GM12878 (cell line): ENCODE data around the gene GPT2. TPM values are rescaled to one million over a fixed set of nuclear protein-coding genes. Genes with fewer than 3 reads are reported as not detected.

Experiments used
- ATAC-seq: fragments of 200-7000 bp; cut with Tn5 transposase; 3 replicates; pipeline ENCODE4 v1.9.1; 2020; ENCODE audit warnings: mild to moderate bottlenecking, moderate library complexity
- BruUV-seq: library from RNA; stranded (reverse); fragments of 400-500 nt; replicated peaks from 2 replicates; lab custom pipeline; 2021; lab: Mats Ljungman, UMichigan
- CTCF ChIA-PET: fragments of 300-600 bp; sonication (Branson Sonifier 250); formaldehyde crosslinking; extraction: SDS; loops from one replicate; lab custom pipeline; 2021; ENCODE audit warnings: inconsistent platforms; lab: Yijun Ruan, JAX
- POLR2A ChIA-PET: fragments of 350-600 bp; formaldehyde crosslinking; extraction: SDS; loops from one replicate; lab custom pipeline; 2021; ENCODE audit warnings: inconsistent platforms; lab: Charles Lee
- RAD21 ChIA-PET: fragments of 300-600 bp; sonication (Branson Sonifier 250); formaldehyde crosslinking; loops from one replicate; lab custom pipeline; 2023; ENCODE audit warnings: antibody characterized with exemption; ENCODE audit not compliant: unreplicated experiment; lab: Charles Lee
- SMC1A ChIA-PET: fragments of 300-600 bp; sonication (Branson Sonifier 250); formaldehyde crosslinking; loops from one replicate; lab custom pipeline; 2023; ENCODE audit not compliant: unreplicated experiment, uncharacterized antibody; lab: Charles Lee
- DNase-seq: peaks from one replicate; pipeline ENCODE4 v3.0.0-alpha.2; 2011; ENCODE audit warnings: low read depth, low spot score
- FAIRE-seq: peaks from 3 replicates; lab custom pipeline; 2011; peaks lifted over from hg19 to GRCh38; lab: Jason Lieb, UNC
- H2AFZ ChIP-seq: 2 replicates; pipeline ENCODE4 v1.6.0; 2011; ENCODE audit warnings: low read depth, low read length, control low read depth; ENCODE audit not compliant: control insufficient read depth
- H3K27ac ChIP-seq: 2 replicates; pipeline ENCODE4 v1.5.1; 2011; ENCODE audit warnings: control low read depth; ENCODE audit not compliant: control insufficient read depth, insufficient read depth
- H3K27me3 ChIP-seq, 2 experiments: replicated peaks in 1 of 2; 2 replicates each; pipeline versions ENCODE4 v1.6.0 to v1.6.1; 2011; ENCODE audit warnings: low read length in 1 of 2; ENCODE audit not compliant: control insufficient read depth in 2 of 2, insufficient read depth in 2 of 2
- H3K36me3 ChIP-seq, 2 experiments: 2 replicates each; pipeline ENCODE4 v1.5.1; 2011; ENCODE audit warnings: low read length in 1 of 2; ENCODE audit not compliant: control insufficient read depth in 2 of 2, insufficient read depth in 2 of 2
- H3K4me1 ChIP-seq: 2 replicates; pipeline ENCODE4 v1.6.1; 2011; ENCODE audit warnings: mild to moderate bottlenecking, low read length, moderate library complexity, mixed read lengths; ENCODE audit not compliant: control insufficient read depth, insufficient read depth
- H3K4me2 ChIP-seq: 2 replicates; pipeline ENCODE4 v1.6.0; 2011; ENCODE audit warnings: control low read depth; ENCODE audit not compliant: control insufficient read depth, insufficient read depth
- H3K4me3 ChIP-seq: fragments of 200-600 bp; sonication (generic); 2 replicates; pipeline ENCODE4 v1.5.1; 2016
- H3K79me2 ChIP-seq: 2 replicates; pipeline ENCODE4 v1.6.0; 2011; ENCODE audit warnings: low read length; ENCODE audit not compliant: control insufficient read depth, insufficient read depth
- H3K9ac ChIP-seq: 2 replicates; pipeline ENCODE4 v1.8.0; 2011; ENCODE audit warnings: low read length, control low read depth, mixed read lengths; ENCODE audit not compliant: control insufficient read depth, insufficient read depth
- H3K9me3 ChIP-seq: replicated peaks from 3 replicates; pipeline ENCODE4 v1.5.1; 2011; ENCODE audit warnings: mild to moderate bottlenecking, low read length; ENCODE audit not compliant: control insufficient read depth, insufficient read depth
- H4K20me1 ChIP-seq: 2 replicates; pipeline ENCODE4 v1.6.0; 2011; ENCODE audit not compliant: control insufficient read depth, insufficient read depth
- HCFC1 ChIP-seq: fragments of 150-350 bp; IDR thresholded peaks from 2 replicates; pipeline ENCODE4 v1.6.1; 2014; ENCODE audit warnings: low read length
- IKZF1 ChIP-seq: fragments of 450-650 bp; conservative IDR thresholded peaks from 2 replicates; pipeline ENCODE4 v1.6.1; 2017; ENCODE audit warnings: antibody characterized with exemption, mild to moderate bottlenecking
- NFXL1 ChIP-seq: fragments of 450-650 bp; IDR thresholded peaks from 2 replicates; pipeline ENCODE4 v1.6.1; 2017; ENCODE audit warnings: antibody characterized with exemption, mild to moderate bottlenecking, borderline replicate concordance
- NR2C2 ChIP-seq: IDR thresholded peaks from 2 replicates; pipeline ENCODE4 v1.6.1; 2011; ENCODE audit warnings: borderline replicate concordance, low read depth; ENCODE audit not compliant: control insufficient read depth, insufficient read length
- POLR2AphosphoS5 ChIP-seq: IDR thresholded peaks from 2 replicates; pipeline ENCODE4 v1.6.1; 2011; ENCODE audit warnings: mild to moderate bottlenecking, low read length, inconsistent platforms
- RBBP5 ChIP-seq: fragments of 200-600 bp; sonication (generic); conservative IDR thresholded peaks from 2 replicates; pipeline ENCODE4 v1.6.1; 2016
- RCOR1 ChIP-seq: conservative IDR thresholded peaks from 2 replicates; pipeline ENCODE4 v1.6.1; 2012; ENCODE audit warnings: low read depth, low read length, improper control_type of control experiment
- SREBF2 ChIP-seq: IDR thresholded peaks from 2 replicates; pipeline ENCODE4 v1.6.1; 2012; ENCODE audit warnings: mild to moderate bottlenecking, low read length
- WRNIP1 ChIP-seq: IDR thresholded peaks from 2 replicates; pipeline ENCODE4 v1.6.1; 2011; ENCODE audit warnings: low read depth, low read length, improper control_type of control experiment, borderline replicate concordance
- ZBED1 ChIP-seq: IDR thresholded peaks from 2 replicates; pipeline ENCODE4 v1.6.1; 2016; ENCODE audit warnings: borderline replicate concordance
- ZZZ3 ChIP-seq: IDR thresholded peaks from 2 replicates; pipeline ENCODE4 v1.6.1; 2011; ENCODE audit warnings: low read depth; ENCODE audit not compliant: control insufficient read depth, insufficient read length
- WGBS: methylation state at CpG from one replicate; pipeline ENCODE4 v1.1.6; 2016; ENCODE audit warnings: low lambda C conversion rate; ENCODE audit not compliant: insufficient replicate concordance, insufficient coverage; ENCODE audit errors: missing lambda C conversion rate; 5-methylcytosine and 5-hydroxymethylcytosine counted together
- in situ Hi-C: fragments of 300-500 bp; cut with MboI; formaldehyde crosslinking; loops from 9 replicates; pipeline ENCODE4 v1.14.3; 2018; ENCODE audit warnings: mixed read lengths
- intact Hi-C: fragments of 100-400 bp; cut with micrococcal nuclease; formaldehyde crosslinking; loops from one replicate; pipeline ENCODE4 v1.14.2; 2022; ENCODE audit not compliant: unreplicated experiment
- polyA plus RNA-seq, 11 experiments: library from polyadenylated mRNA; depleted of rRNA in 4 of 11; unstranded in 6 of 11; stranded (reverse) in 5 of 11; fragments of >200 nt; fragmentation: Nextera tagmentation in 4 of 11; fragmentation: Illumina TruSeq in 1 of 11; extraction: Ambion mirVana in 4 of 11; extraction: Trizol in 1 of 11; gene quantifications; 1 replicate in 1 of 11; 2 replicates in 10 of 11; pipeline versions ENCODE4 v1.2.1 to v1.2.3, GENCODE V29; 2011 to 2016; ENCODE audit warnings: inconsistent platforms in 2 of 11, missing spikeins in 2 of 11, low read depth in 1 of 11
- total RNA-seq, 4 experiments: library from RNA; depleted of rRNA in 3 of 4; stranded (reverse); fragments of >200 nt in 3 of 4; fragmentation: Illumina TruSeq in 1 of 4; extraction: Trizol in 1 of 4; gene quantifications; 2 replicates each; pipeline versions ENCODE4 v1.2.1 to v1.2.3, GENCODE V29; 2013 to 2021
- TF ChIP-seq, protein P1 (sequence below): IDR thresholded peaks from 2 replicates; pipeline ENCODE4 v1.6.1; 2011; ENCODE audit warnings: mild to moderate bottlenecking, low read depth, low read length, moderate library complexity; ENCODE audit not compliant: insufficient replicate concordance
- TF ChIP-seq, protein P2 (sequence below): fragments of 450-650 bp; IDR thresholded peaks from 2 replicates; pipeline ENCODE4 v1.6.1; 2016; ENCODE audit warnings: mild to moderate bottlenecking
- TF ChIP-seq, protein P3 (sequence below): fragments of 450-650 bp; IDR thresholded peaks from 2 replicates; pipeline ENCODE4 v1.6.1; 2017; ENCODE audit warnings: mild to moderate bottlenecking, moderate library complexity
- TF ChIP-seq, protein P4 (sequence below): IDR thresholded peaks from 2 replicates; pipeline ENCODE4 v1.6.1; 2012; ENCODE audit warnings: low read length, inconsistent platforms

GPT2 gene
- total and polyA plus RNA-seq, 10 of the 15 experiments (the other 5 are each of a cell fraction or from before 2014, with no cell fraction given): 0.45 to 9.9 (median 4.3) TPM

DNA sequence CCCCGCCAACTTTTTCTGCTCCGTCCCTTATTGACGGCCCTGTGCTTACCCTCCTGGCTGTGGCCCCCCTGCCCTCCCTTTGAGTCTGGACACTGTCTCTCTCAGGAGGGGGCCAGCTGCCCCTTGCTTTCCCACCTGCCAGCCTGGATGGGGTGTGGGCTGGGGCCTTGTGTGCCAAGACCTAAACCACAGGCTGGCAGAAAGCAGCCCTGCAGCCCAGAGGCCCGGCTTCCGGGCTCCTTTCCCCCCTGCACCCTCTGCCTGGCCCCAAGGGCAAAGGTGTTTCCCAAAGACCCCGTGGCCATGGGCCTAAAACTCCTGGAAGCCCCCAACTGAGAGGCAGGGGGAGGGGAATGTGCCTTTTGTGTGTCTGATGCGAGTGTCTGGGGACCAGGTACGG, 17.5 kb downstream of the GPT2 start (continued):
- TF ChIP-seq, protein P1, sequence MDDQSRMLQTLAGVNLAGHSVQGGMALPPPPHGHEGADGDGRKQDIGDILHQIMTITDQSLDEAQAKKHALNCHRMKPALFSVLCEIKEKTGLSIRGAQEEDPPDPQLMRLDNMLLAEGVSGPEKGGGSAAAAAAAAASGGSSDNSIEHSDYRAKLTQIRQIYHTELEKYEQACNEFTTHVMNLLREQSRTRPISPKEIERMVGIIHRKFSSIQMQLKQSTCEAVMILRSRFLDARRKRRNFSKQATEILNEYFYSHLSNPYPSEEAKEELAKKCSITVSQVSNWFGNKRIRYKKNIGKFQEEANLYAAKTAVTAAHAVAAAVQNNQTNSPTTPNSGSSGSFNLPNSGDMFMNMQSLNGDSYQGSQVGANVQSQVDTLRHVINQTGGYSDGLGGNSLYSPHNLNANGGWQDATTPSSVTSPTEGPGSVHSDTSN: no peak
- TF ChIP-seq ZBED1: no peak

DNA sequence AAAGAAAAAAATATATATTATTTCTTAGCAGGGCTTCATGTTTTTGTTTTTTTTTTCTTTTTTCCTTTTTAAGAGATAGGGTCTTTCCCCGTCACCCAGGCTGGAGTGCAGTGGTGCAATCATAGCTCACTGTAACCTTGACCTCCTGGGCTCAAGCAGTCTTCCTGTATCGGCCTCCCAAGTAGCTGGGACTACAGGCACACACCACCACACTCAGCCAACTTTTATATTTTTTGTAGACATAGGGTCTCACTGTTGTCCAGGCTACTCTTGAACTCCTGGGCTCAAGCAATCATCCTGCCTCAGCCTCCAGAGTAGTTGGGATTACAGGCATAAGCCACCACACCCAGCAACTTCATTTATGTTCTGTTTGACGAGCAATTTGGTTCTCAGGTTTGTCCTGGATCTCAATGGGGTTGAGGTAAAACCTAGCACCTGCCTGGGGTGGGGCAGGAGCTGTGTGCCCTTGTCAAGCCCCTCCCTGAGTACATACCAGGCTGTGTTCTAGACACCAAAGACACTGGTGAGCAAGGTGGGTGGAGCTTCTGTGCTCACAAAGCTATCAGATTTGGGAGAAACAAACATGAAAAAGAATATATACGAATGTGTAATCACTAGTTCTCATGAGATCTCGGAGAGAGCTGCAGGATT, 19.2 kb downstream of the GPT2 start:
- no peaks in the 10 kb centered on the region for H4K20me1 ChIP-seq
- FAIRE-seq: no peak
- SMC1A ChIA-PET: interaction anchor here (2.0 kb wide), 1 partner anchor 49 kb away, joined by 6 read pairs; no protein-coding TSS in a partner anchor
- DNase-seq: no peak
- no peak overlapping the region for H3K9ac ChIP-seq
- no peaks in the 10 kb centered on the region for H3K79me2 ChIP-seq
- 83% methylated on average over 5 of the region's 5 CpGs for WGBS
- H2AFZ ChIP-seq: no peak overlapping the region
- POLR2A ChIA-PET: interaction anchor here (0.7 to 0.9 kb wide), 2 partner anchors 21 to 49 kb away, joined by 3 read pairs; no protein-coding TSS in a partner anchor
- intact Hi-C loops: no loop called here
- no peaks in the 10 kb centered on the region for H3K4me1 ChIP-seq
- no peaks in the 10 kb centered on the region; a peak in 1 of 4 replicates for H3K36me3 ChIP-seq
- no peak overlapping the region for H3K27ac ChIP-seq
- no TSS peak for BruUV-seq
- H3K4me2 ChIP-seq: no peak overlapping the region
- H3K27me3 ChIP-seq: no peaks in the 10 kb centered on the region
- no peak overlapping the region for H3K4me3 ChIP-seq
- RAD21 ChIA-PET: interaction anchor here (1.2 kb wide), 1 partner anchor 230 kb away, joined by 5 read pairs; no protein-coding TSS in a partner anchor
- CTCF ChIA-PET: interaction anchor here (1.2 to 12.5 kb wide), 3 partner anchors 9 to 51 kb away, joined by 3 to 217 read pairs (median 4); no protein-coding TSS in a partner anchor
- TF ChIP-seq WRNIP1 (no peak), ZZZ3 (no peak), RBBP5 (no peak), NFXL1 (no peak), NR2C2 (no peak), RCOR1 (no peak), SREBF2 (no peak), HCFC1 (no peak), IKZF1 (no peak), POLR2AphosphoS5 (no peak)
- TF ChIP-seq, protein P2, sequence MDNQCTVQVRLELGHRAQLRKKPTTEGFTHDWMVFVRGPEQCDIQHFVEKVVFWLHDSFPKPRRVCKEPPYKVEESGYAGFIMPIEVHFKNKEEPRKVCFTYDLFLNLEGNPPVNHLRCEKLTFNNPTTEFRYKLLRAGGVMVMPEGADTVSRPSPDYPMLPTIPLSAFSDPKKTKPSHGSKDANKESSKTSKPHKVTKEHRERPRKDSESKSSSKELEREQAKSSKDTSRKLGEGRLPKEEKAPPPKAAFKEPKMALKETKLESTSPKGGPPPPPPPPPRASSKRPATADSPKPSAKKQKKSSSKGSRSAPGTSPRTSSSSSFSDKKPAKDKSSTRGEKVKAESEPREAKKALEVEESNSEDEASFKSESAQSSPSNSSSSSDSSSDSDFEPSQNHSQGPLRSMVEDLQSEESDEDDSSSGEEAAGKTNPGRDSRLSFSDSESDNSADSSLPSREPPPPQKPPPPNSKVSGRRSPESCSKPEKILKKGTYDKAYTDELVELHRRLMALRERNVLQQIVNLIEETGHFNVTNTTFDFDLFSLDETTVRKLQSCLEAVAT: no peak
- TF ChIP-seq, protein P3, sequence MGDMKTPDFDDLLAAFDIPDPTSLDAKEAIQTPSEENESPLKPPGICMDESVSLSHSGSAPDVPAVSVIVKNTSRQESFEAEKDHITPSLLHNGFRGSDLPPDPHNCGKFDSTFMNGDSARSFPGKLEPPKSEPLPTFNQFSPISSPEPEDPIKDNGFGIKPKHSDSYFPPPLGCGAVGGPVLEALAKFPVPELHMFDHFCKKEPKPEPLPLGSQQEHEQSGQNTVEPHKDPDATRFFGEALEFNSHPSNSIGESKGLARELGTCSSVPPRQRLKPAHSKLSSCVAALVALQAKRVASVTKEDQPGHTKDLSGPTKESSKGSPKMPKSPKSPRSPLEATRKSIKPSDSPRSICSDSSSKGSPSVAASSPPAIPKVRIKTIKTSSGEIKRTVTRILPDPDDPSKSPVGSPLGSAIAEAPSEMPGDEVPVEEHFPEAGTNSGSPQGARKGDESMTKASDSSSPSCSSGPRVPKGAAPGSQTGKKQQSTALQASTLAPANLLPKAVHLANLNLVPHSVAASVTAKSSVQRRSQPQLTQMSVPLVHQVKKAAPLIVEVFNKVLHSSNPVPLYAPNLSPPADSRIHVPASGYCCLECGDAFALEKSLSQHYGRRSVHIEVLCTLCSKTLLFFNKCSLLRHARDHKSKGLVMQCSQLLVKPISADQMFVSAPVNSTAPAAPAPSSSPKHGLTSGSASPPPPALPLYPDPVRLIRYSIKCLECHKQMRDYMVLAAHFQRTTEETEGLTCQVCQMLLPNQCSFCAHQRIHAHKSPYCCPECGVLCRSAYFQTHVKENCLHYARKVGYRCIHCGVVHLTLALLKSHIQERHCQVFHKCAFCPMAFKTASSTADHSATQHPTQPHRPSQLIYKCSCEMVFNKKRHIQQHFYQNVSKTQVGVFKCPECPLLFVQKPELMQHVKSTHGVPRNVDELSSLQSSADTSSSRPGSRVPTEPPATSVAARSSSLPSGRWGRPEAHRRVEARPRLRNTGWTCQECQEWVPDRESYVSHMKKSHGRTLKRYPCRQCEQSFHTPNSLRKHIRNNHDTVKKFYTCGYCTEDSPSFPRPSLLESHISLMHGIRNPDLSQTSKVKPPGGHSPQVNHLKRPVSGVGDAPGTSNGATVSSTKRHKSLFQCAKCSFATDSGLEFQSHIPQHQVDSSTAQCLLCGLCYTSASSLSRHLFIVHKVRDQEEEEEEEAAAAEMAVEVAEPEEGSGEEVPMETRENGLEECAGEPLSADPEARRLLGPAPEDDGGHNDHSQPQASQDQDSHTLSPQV: no peak
- TF ChIP-seq, protein P4, sequence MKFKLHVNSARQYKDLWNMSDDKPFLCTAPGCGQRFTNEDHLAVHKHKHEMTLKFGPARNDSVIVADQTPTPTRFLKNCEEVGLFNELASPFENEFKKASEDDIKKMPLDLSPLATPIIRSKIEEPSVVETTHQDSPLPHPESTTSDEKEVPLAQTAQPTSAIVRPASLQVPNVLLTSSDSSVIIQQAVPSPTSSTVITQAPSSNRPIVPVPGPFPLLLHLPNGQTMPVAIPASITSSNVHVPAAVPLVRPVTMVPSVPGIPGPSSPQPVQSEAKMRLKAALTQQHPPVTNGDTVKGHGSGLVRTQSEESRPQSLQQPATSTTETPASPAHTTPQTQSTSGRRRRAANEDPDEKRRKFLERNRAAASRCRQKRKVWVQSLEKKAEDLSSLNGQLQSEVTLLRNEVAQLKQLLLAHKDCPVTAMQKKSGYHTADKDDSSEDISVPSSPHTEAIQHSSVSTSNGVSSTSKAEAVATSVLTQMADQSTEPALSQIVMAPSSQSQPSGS: no peak
- in situ Hi-C loops: no loop called here
- H3K9me3 ChIP-seq: no peaks in the 10 kb centered on the region
- no peak for ATAC-seq
